Esophagus muscularis mucosa (tissue), 4 donors: Measurements from ENCODE around the gene UST.

Experiments
- CTCF ChIP-seq, 3 experiments: fragments of 200-600 bp in 2 of 3; fragments of 450-650 bp in 1 of 3; sonication (generic) in 2 of 3; IDR thresholded peaks; one replicate each; pipeline ENCODE4 v1.5.1; 2017 to 2019; ENCODE audit warnings: antibody characterized with exemption in 3 of 3, mild to moderate bottlenecking in 2 of 3, moderate library complexity in 1 of 3
- EP300 ChIP-seq: sonication (generic); formaldehyde crosslinking; IDR thresholded peaks from one replicate; pipeline ENCODE4 v1.6.1; 2017; ENCODE audit warnings: antibody characterized with exemption
- POLR2A ChIP-seq: fragments of 450-650 bp; IDR thresholded peaks from one replicate; pipeline ENCODE4 v1.6.1; 2017; ENCODE audit warnings: antibody characterized with exemption, moderate library complexity, mild to moderate bottlenecking, low read depth
- POLR2AphosphoS5 ChIP-seq, 2 donors: sonication (generic); formaldehyde crosslinking; IDR thresholded peaks; one replicate each; pipeline ENCODE4 v1.6.1; 2017; ENCODE audit warnings: antibody characterized with exemption in 2 of 2

DNA sequence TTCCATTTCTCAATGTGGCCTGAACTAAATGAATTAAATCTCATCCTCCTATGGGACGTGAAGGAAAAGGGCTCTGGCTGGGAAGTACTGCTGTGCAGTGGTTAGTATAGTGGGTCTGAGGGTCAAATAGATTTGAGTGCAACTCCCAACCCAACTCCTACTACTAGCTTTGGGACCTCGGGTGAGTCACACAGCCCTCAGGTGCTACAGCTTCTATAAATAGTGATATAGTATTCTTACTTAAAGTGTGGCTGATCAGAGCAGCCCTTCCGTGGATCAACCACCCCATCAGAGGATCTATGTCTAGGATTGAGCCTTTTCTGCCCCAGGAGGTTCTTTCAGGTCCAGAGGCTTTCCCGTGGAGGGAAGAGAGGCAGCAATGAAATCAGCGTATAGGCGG, 904 bp upstream of the UST start:
- TF ChIP-seq POLR2A (no peak), CTCF (IDR thresholded peaks at IDR 0.05) (no peak), POLR2AphosphoS5 (IDR thresholded peaks at IDR 0.05) (no peak), EP300 (no peak)
